HG03135 (cell line): Measurements from ENCODE around the gene KRTAP24-1.

Source experiments
- ATAC-seq: cut with Tn5 transposase; IDR thresholded peaks from one replicate; pipeline ENCODE4 v1.9.1; 2021; ENCODE audit warnings: mild to moderate bottlenecking, moderate library complexity; ENCODE audit not compliant: unreplicated experiment

KRTAP24-1 gene, protein sequence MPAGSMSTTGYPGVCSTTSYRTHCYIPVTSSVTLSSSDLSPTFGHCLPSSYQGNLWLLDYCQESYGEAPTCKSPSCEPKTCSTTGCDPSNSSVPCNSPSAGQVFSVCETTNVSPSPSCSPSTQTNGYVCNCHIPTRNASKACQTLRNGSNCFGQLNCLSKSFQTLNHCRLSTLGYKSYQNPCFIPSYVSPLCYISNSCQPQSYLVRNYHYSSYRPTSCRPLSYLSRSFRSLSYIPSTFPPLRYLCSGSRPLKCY

DNA sequence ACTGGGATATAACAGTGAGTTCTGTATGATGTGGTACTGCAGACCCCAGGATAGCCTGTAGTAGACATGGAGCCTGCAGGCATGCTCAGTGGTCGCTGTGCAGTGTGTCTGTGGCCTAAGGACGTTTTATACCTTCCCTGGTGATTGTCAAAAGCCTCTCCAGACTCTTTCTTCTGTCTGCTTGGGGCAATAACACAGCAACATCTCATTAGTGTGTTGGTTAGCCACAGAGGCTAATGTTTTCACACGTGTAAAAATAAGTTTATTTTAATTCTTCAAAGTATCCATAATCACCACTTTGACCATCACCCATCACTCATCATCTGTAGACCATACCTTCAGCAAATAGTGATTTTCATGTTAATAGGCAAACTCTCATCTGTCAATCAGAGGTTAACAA is at the start of gene KRTAP24-1:
TSS of gene KRTAP24-1 (minus strand) at position 101 of the 400 bp plus-strand sequence. CDS start at position 83, 18 bp downstream.
- no peak for ATAC-seq

DNA sequence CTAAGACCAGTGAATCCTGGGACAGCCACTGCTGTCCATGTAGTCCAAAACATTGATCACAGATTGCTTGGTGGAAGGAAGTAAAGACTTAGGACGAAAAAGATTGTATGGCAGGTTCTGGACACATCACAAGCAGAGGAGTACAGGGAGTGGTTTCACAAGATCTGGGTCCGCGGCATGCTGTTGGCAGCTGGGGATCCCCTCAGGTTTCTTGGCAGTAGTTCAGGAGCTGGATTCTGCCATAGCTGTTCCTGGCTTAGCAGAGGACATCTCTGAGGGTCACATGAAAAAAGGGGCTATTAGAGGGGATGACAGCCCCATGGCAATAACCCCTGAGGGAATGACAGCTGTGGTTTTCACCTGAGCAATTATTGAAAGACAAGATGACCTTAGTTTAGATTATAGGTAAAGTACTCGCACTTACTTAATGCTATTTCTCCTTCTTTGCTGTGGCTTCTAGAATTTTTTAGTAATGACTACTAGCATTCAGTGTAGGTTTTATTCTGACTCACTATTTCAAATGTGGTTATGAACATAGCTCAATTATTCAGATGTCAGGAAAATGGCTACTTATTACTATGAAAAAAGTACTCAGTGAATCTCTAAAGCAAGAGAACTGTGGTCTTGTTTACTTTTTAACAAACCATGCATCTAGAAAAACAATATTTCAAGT is 46.6 kb upstream of the KRTAP24-1 start:
- no peak for ATAC-seq

DNA sequence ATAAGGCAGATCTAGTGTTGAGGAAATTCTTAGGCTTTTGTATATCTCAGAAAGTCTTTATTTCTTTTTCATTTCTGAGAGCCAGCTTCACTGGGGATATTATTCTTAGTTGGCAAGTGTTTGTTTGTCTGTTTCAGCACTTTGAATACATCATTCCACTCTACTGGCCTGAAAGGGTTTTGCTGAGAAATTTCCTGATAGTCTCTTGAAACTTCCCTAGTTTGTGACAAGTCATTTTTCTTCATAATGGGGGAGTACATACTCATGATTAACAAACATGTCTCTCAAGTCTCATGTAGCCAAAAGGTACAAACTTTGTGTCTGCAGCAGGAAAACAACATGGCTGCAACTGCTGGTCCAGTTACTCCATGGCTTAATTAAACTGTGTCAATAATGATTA is 43.6 kb upstream of the KRTAP24-1 start:
- no peak for ATAC-seq

DNA sequence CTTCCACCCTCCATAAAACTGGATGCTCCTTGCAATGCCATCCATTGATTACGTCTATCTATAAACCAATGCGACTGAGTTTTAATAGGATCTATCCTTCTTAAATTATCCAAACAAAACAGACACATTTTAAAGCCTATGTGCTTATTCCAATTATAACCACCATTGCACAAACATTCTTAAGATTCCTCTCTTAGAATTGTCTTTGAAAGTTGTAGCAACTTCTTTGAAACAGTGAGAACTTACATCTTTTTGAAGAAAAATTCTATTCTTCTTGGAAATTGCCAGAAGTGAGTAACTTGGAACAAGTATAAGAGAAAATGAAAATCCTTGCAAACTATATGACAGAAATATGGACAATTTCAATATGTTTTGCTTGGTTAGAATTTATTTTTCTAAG is 37.5 kb upstream of the KRTAP24-1 start, which contains the start of gene KRTAP26-1:
TSS of gene KRTAP26-1 (minus strand) at position 101 of the 400 bp plus-strand sequence. CDS start 280 bp downstream, outside the sequence.
- ATAC-seq: no peak

DNA sequence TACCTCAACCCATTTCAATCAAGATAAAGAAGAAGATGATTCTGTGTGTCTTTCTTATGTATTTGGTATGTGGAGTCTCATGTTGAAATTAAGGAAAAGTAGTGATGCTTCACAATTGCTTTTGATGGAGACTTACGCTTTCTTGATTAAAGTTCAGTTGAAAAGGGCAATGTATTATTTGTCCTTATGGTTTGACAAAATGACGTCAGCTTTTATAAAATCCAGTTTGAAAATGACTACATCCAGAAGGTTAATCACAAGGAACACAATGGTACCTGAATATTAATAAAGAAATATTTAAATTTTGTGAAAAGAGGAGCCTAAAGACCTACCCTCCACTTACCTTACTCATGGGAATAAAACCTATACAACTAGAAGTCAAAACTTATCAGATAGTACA is 33.0 kb upstream of the KRTAP24-1 start:
- no peak for ATAC-seq

DNA sequence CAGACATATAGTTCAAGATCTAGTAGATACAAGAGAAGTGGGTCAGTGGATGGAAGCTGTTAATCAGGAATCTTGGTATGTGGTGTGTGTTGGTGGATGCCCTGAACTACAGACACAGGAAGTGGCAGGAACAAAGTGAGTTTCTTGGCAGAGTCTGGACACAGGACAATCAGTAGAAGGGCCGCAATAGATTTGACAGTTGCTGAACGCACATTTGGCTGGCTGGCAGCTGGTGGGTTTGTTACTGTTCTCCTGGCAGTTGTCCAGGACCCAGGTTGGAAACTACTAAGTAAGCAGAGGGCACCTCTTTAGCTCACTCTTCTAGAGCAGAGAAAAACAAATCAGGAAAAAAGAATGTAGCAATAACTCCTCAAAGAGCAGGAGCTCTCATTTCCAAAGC is 24.1 kb upstream of the KRTAP24-1 start:
- ATAC-seq: no peak

DNA sequence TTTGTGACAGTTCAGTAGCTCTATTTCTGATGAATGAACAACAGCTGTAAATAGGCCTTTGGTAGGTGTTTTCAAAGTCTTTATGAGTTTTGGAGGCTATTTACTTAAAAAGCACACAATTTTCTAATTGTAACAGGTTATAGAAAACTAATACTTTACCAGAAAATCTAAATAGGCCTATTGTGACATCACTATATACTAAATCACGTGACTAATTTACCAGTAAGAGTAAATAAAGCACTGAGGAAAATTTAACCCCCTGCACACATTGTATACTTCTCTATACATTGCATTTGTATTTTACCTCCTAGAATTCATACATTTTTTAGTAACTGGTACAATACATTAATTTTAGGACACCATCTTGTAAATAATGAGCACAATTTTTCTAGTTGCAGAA is 22.4 kb upstream of the KRTAP24-1 start:
- ATAC-seq: no peak

DNA sequence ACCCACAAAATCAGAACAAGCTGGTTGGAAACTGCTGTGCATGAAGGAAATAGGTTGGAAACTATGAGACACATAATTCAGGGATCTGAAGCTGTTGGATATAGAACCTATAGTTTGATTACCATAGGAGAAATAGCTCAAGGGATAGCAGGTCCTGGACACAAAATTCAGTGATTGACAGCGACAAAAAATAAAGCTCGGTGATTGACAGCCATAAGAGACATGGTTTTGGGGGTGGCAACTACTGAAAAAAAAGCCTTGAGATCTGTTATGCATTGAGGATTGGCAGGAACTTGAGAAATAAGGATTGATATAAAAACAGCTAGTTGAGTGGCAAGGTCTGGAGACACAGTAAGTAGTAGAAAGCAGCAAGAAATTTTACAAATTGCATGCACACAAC is 6.5 kb upstream of the KRTAP24-1 start, which contains the start of gene KRTAP25-1:
TSS of gene KRTAP25-1 (minus strand) at position 300 of the 400 bp plus-strand sequence. CDS start at position 276, 24 bp downstream.
- ATAC-seq: no peak

DNA sequence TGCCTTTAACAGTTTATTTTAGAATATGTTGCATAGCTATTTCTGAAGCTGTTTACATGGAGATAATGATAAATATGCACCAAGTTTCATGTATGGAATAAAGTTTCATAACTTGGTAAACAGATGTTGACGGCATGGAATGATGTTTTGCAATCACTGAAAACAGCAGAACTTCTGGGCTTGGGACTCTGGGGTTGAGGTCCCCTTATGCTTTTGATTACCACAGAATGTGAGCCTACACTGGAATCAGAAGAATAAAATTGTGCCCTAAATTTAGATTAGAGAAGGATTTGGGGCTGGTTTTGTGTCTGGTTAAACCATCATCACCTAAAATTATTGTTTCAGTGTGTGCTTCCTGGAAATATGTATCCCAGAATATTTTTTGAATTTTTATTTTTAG is 11.1 kb downstream of the KRTAP24-1 start:
- no peak for ATAC-seq

DNA sequence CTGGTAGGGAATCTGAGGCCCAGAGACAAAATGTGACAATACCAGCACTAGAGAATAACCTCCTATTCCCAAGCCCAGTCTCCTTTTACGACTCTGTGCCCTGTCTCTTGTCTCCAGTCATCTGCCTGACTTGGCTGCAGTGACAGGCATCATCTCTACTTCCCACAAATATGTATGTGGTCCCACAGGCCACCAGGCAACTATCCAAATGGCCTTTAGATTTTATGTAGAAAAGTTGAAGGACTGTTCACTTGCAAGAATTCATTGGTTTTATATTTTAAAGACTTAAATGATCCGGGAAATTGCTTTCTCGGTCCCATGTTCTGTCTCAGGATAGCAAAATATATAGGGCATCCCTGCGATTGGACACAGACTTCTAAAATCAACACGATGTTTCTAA is 11.6 kb downstream of the KRTAP24-1 start:
- ATAC-seq: no peak

DNA sequence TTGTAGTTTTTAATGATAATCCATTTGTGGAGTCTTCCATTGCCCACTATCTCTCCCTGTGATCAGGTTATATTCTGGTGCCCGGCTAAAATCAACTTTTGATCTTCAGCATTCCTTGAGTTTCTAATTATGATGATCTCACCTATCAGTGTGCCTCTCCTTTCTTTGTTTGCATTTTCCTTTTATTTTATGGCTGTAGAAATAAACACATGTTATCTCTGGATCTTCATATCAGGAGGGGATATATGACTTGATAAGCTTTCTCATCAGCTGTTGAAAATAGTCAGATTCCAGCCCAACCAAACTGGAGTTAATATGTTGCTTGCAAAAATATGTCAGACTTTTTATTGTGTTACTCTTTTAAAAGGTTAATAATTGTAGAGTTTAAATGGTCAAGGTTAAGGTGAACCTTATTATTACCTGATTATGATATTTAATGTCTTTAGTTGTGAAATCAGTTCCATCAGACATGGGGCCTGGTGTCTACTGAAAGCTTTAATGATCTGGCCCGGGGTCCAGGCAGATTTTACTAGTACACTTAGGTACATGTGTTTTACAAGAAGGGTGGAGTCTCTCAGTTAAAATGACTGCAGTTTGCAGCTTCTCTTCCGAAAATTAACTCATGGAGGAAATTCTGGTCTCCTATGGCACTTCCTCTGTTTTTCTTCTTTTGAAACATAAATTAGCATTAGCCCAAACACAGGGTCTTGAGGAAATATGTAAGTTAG is 12.8 kb downstream of the KRTAP24-1 start:
- no peak for ATAC-seq

DNA sequence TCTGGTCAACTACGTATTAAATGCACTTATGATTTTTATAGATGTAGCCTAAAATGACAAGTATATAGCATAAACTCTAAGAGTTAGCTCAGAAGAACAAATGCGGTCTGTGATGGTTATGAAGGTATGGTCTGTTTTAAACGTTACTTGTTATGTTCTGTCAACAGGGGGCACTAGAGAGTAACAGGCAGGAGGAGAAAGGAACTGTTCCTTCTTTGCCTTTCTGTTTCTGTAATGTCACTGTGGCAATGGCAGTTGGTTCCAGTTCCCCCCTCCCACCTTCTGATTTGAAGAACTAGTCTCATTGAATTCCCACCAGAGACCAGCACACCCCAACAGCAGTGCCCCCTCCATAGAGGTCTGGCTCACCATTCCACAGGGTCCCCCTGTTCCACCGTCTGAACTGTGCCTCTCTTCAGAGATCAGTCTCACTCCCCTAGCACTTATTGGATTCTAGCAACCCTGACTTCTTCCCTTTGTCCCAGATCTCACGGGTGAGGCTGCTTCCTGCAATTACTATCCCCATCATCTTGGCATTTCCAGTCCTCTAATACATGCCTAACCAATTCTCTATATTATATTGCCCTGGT is 14.0 kb downstream of the KRTAP24-1 start:
- no peak for ATAC-seq

DNA sequence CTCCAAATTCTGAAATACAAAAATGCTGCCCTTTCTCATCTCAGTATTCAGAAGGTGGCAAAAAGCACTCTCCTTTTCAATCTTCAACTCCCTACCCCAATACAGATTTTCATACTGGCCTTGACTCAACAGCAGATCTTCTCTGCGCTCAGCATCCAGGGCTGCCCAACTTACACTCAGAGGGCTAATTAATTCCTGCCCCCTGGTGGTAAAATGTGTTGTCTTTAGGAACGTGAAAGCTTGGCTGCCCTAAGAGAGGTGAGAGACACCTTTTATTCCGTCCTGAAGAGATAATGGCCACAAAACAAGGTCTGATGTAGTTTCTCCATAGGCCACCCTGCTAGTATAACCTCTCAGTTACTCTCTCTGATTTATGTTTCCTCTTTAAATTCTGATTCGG is 25.0 kb downstream of the KRTAP24-1 start:
- ATAC-seq: no peak

DNA sequence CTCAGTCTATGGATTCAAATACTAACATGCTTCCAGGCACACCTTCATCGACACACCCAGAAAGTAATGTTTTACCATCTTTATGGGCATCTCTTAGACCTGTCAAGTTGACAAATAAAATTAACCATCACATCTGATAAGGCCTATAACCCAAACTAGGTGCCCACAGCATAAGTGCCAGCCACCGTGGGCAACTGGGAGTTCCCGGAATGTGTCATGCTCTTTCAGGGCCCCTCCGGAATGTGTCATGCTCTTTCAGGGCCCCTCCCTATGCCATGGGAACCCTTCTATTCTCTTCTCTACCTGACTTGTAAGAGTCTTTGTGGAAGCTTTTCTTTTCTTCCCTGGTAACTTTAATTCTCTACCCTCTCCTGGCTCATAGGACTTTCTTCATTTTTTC is 26.6 kb downstream of the KRTAP24-1 start:
- ATAC-seq: no peak

DNA sequence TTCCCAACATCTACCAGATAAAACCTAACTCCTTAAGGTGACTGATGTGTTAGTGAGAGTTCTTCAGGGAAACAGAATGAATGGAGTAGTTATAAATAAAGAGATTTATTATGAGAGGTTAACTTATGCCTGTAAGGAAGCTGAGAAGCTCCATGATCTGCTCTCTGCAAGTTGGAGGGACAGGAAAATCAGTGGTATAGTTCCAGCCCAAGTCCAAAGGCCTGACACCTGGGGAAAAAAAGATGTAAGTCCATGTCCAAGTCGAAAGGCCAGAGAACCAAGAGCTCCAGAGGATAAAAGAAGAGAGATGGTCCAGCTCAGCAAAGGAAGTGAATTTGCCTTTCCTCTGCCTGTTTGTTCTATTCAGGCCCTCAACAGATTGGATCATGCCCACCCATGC is 27.1 kb downstream of the KRTAP24-1 start:
- ATAC-seq: no peak

DNA sequence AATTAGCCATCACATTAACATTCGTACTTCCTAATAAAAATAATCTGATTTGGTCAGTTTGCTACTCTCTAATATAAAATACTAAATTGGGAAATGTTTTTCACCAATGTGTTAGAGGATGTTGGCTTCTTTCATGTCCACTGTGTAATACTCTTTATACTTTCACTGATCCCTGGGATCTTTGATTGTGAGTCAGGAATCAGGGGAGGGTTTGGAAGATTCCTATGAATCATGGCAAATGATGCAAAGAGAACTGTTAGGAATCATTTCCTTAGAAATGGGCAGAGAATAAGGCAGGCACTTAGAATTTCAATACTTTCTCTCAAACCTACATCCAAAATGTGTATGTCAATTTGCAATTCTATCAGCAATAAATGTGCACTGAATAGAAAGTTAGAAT is 31.0 kb downstream of the KRTAP24-1 start:
- no peak for ATAC-seq

DNA sequence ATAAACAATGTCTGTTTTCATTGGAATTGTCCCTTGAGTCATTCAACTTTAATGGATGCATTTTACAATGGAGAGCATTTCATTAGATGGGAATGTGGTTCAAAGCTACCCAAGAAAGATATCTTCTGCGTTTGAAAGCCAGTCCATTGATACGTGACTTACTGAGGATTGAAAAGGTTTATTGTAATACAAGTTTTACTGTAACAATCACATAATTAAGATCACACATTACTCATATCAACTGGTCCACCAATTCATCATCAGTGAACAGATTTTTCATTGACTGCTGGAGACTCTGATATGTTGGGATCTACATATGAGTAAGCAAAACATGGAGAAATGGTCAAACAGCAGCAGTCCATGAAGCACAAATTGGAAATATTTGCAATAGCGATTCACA is 32.8 kb downstream of the KRTAP24-1 start:
- no peak for ATAC-seq

DNA sequence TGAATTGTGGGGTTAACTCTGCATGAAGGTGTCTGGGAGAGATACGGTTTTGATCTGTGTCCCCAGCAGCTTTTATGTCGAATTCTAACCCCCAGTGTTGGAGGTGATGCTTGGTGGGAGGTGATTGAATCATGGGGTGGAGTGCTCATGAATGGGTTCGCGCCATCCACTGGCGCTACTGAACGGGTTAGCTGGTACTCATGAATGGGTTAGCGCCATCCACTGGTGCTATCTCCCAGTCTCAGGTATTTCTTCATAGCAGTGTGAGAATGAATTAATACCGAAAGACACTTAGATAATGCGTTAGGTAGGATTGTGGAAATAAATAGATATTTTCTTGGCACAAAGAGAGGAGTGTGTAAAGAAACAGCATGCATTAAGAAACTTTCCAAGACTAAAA is 33.9 kb downstream of the KRTAP24-1 start:
- no peak for ATAC-seq

DNA sequence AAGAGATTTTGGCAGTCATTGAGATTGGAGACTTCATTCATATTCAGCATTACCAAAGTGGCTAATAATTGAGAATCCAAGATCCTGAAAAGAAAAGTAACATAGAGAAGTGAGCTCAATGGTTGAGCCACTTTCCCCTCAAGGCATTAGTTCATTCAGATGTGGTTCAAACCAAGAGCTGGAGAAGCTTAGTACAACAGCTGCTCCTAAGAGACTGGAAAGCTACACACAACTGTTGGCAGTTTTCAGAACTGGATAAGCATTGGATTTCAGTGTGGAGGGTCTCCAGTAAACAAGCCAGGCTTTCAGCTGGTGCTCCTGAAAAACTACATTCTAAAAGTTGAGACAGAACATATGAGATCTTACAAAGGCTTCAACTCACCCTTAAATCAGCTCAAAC is 37.7 kb downstream of the KRTAP24-1 start:
- no peak for ATAC-seq

DNA sequence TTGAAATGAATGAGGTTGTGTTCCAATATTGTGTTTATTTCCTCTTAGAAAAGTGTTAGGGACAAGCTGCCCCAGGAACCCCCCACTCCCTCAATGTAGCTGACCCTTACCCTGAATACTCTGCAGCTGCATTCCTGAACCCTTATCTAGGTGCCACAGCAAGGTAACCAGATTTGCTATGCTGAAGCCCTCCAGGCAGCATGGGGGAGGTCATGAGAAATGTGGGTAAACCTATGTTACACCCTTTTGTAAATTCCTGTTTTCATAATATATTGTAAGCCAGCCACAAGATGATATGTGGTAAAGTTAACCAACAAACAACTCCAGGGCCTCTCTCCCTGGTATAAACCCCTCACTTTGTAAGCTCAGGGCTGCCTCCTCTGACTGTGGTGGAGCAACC is 39.1 kb downstream of the KRTAP24-1 start:
- no peak for ATAC-seq

DNA sequence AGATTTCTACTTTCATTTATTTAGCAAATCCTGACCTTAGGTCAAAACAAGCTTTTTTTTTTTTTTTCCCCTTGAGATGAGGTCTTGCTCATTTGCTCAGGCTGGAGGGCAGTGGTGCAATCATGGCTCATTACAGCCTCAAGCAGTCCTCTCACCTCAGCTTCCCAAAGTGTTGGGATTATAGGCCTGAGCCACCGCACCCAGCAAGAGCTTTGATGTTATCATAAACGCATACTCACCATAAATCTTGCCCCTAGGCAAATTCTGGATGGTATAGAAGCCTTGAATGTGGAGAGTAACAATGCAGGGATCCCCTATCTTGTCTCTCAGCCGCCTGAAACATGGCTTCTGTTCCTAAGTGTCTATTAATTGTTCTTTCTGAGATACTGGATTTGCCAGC is 42.1 kb downstream of the KRTAP24-1 start:
- no peak for ATAC-seq
